Neural crest cell (in vitro differentiated cells): ENCODE results near the gene IL12B. TPM values are rescaled to one million over a fixed set of nuclear protein-coding genes. Genes with fewer than 3 reads are reported as not detected.
"Not testable (repeated sequence)": the region's sequence is repeated elsewhere in the genome, so short reads cannot be mapped to it uniquely, and the experiment has no call there.

ENCODE experiments used
- DNase-seq: peaks from one replicate; pipeline ENCODE4 v3.0.0; 2021; ENCODE audit warnings: low read depth, mixed read lengths, low spot score
- H3K27ac Mint-ChIP-seq: one replicate; pipeline ENCODE4 v1.8.0; 2021; ENCODE audit warnings: mild to moderate bottlenecking, mixed read lengths; ENCODE audit not compliant: unreplicated experiment
- H3K27me3 Mint-ChIP-seq: 2 replicates; pipeline ENCODE4 v1.8.0; 2021; ENCODE audit warnings: low read depth, mild to moderate bottlenecking, mixed read lengths
- H3K36me3 Mint-ChIP-seq: 2 replicates; pipeline ENCODE4 v1.8.0; 2021; ENCODE audit warnings: low read depth, mild to moderate bottlenecking, mixed read lengths
- H3K4me1 Mint-ChIP-seq: 2 replicates; pipeline ENCODE4 v1.8.0; 2021; ENCODE audit warnings: mixed read lengths
- H3K4me3 Mint-ChIP-seq: one replicate; pipeline ENCODE4 v1.8.0; 2021; ENCODE audit warnings: mild to moderate bottlenecking, mixed read lengths
- H3K9me3 Mint-ChIP-seq: 2 replicates; pipeline ENCODE4 v1.8.0; 2021; ENCODE audit warnings: mixed read lengths
- total RNA-seq: library from RNA; stranded (reverse); gene quantifications from 2 replicates; pipeline ENCODE4 v1.2.1, GENCODE V29; 2021
- TF ChIP-seq, protein P1 (sequence below): fragments of 200-600 bp; sonication (generic); conservative IDR thresholded peaks from 2 replicates; pipeline ENCODE4 v1.5.0; 2021; ENCODE audit warnings: antibody characterized with exemption, mild to moderate bottlenecking

The IL12B gene
- total RNA-seq, 1 donor from 2014 or later = not detected

DNA sequence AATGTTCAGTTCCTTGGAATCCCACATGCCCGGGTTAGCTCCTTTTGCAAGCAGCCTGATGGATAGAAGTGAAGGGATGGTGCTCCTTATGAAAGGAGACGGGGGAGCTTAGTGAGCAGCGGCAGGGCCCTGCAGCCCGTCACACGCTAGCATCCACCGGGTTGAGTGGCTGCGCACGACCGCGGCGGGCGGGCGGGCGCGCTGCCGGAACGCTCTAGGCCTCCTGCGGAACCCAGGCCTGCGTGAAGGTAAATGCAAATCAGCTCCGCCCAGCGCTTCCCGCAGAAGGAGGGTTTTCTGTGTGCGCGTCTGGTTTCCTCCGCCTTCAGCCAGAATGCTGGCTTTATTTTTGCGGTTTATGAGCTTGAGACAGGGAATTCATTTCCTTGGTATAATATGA is 19.8 kb downstream of the IL12B start:
- Mint-ChIP-seq H3K27me3 (peaks cover 89% of the 10 kb centered on the region), H3K36me3 (no peaks in the 10 kb centered on the region), H3K4me3 (no peak overlapping the region), H3K27ac (no peak overlapping the region), H3K4me1 (peaks cover 4% of the 10 kb centered on the region), H3K9me3 (no peaks in the 10 kb centered on the region)
- TF ChIP-seq, protein P1, sequence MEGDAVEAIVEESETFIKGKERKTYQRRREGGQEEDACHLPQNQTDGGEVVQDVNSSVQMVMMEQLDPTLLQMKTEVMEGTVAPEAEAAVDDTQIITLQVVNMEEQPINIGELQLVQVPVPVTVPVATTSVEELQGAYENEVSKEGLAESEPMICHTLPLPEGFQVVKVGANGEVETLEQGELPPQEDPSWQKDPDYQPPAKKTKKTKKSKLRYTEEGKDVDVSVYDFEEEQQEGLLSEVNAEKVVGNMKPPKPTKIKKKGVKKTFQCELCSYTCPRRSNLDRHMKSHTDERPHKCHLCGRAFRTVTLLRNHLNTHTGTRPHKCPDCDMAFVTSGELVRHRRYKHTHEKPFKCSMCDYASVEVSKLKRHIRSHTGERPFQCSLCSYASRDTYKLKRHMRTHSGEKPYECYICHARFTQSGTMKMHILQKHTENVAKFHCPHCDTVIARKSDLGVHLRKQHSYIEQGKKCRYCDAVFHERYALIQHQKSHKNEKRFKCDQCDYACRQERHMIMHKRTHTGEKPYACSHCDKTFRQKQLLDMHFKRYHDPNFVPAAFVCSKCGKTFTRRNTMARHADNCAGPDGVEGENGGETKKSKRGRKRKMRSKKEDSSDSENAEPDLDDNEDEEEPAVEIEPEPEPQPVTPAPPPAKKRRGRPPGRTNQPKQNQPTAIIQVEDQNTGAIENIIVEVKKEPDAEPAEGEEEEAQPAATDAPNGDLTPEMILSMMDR = no peak
- peak; percentile 7 for DNase-seq

DNA sequence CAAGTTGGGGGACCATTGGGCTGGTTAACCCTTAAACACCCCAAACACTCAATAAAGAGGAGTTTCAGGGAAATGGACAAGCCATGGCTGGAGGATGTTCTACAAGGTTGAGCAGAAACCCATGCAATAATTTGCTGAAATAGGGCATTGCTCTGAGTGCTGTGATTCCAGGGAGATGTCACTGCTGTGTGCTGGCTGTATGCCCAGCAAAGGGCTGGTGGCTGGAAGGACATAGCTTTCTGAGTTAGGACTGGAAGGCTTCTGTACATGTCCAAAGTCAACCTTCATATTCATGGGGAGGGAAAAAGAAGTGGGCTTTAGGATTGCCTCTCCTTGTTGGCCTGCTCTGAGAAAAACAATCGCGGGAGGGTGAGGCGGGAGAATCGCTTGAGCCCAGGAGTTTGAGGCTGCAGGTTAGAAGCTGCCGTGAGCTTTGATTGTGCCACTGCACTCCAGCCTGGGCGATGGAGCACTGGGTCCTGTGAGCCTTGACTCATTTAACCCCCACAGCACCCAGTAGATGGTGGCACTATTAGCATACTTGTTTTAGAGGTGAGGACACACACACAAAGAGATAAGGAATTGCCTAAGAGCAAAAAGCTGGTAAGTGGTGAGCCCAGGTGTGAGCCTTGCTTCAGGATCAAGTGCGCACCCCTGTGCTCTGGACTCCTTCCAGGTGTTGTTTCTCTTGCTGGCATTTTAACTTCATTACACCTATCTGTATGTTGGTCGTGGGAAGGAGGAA is 20.4 kb downstream of the IL12B start:
- Mint-ChIP-seq H3K4me1 (peaks cover 4% of the 10 kb centered on the region), H3K9me3 (no peaks in the 10 kb centered on the region), H3K36me3 (no peaks in the 10 kb centered on the region), H3K4me3 (no peak overlapping the region), H3K27me3 (peaks cover 91% of the 10 kb centered on the region), H3K27ac (no peak overlapping the region)
- no peak for DNase-seq
- TF ChIP-seq, protein P1 = no peak

DNA sequence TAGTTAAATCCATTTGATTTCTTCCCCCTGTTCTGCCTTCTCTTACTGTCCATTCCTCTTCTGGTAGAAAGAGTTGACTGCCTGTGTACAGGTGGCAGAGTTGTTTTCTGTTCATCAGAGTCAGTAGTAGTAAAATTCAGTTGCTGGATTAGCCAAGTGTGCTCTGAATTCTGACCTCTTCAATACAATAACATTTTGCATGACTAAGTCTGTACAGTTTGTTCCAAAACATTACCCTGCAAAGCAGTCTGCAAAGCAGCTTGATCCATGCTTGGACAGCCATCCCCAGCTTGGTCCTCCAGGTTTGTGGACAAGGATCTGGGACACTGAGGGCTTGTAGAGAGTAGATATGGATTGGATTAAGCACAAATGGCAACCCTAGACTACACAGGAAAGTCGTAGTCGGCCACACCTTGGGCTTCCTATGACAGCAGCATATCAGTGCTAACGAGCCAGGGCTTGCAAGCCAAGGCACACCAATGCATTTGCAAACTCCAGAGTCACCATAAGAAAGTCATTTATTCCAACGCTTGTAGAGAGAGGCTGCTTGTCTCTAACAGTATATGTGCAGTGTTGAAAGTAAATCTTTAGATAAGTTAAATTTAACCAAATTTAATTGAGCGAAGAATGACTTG is 25.2 kb downstream of the IL12B start:
- Mint-ChIP-seq H3K9me3 (peaks cover 9% of the 10 kb centered on the region), H3K4me3 (no peak overlapping the region), H3K4me1 (no peaks in the 10 kb centered on the region), H3K27me3 (peaks cover 65% of the 10 kb centered on the region), H3K27ac (no peak overlapping the region), H3K36me3 (peaks cover 4% of the 10 kb centered on the region)
- DNase-seq = no peak
- TF ChIP-seq, protein P1 = no peak

DNA sequence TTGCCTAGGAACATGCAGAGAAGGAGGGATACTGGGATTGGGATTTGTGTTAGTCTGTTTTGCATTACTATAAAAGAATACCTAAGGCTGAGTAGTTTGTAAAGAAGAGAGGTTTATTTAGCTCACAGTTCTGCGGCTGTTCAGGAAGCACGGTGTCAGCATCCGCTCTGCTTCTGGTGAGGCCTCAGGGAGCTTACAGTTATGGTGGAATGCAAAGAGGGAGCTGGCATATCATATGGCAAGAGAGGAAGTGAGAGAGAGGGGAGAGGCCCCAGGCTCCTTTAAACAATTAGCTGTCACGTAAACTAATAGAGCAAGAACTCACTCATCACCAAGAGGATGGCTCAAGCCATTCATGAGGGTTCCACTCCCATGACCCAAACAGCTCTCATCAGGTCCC is 27.0 kb downstream of the IL12B start:
- H3K4me1 Mint-ChIP-seq = no peaks in the 10 kb centered on the region
- no peak overlapping the region for H3K4me3 Mint-ChIP-seq
- no peak for DNase-seq
- TF ChIP-seq, protein P1 = no peak
- H3K36me3 Mint-ChIP-seq = peaks cover 10% of the 10 kb centered on the region
- peaks cover 48% of the 10 kb centered on the region for H3K27me3 Mint-ChIP-seq
- H3K9me3 Mint-ChIP-seq = peaks cover 13% of the 10 kb centered on the region
- H3K27ac Mint-ChIP-seq = no peak overlapping the region

DNA sequence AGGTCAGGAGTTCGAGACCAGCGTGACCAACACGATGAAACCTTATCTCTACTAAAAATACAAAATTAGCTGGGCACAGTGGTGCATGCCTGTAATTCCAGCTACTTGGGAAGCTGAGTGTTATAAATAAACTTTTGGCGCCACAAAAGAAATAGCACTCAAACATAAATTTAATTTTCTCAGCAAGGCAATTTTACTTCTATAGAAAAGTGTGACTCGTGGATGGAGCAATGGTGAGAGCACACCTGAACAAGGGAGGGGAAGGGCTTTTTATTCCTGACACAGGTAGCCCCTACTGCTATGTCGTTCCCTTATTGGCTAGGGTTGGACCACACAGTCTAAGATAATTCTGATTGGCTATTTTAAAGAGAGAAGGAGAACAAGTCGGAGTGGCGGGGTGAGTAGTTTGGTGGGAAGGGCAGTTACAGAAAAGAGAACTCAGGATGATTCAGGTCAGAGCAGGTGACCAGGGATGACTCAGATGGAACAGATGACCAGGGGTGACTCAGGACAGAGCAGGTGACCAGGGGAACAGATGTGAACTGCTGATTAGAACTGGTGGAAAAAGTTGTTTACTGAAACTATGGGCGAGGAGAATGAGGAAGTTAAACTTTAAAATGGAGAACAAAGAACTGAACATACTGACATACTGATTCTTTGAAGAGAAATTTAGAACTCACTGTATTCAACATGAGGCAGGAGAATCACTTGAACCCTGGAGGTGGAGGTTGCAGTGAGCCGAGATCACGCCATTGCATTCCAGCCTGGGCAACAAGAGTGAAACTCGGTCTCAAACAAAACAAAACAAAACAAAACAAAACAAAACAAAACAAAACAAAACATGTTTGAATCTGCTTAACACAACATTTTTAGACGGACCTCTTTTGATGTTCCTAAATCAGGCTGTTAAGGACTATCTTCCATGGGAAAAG is 28.1 kb downstream of the IL12B start:
- not testable (repeated sequence) for H3K27ac Mint-ChIP-seq
- peaks cover 12% of the 10 kb centered on the region for H3K36me3 Mint-ChIP-seq

More for the DNA sequence above, 28.1 kb downstream of the IL12B start:
- Mint-ChIP-seq H3K9me3 (peaks cover 13% of the 10 kb centered on the region), H3K27me3 (peaks cover 37% of the 10 kb centered on the region)
- H3K4me3 Mint-ChIP-seq, DNase-seq, H3K4me1 Mint-ChIP-seq: not testable (repeated sequence)
